ENCODE results near the gene TFR2.
"Not testable (repeated sequence)": the region's sequence is repeated elsewhere in the genome, so short reads cannot be mapped to it uniquely, and the experiment has no call there.

- TF ChIP-seq CTCF, POLR2A, POLR2AphosphoS5, EP300 (IDR thresholded peaks at IDR 0.05): not testable (repeated sequence)
These were observed 27.8 kb upstream of the TFR2 start for GRCh38 chr7:100669106-100669505.
